ENCODE data around the gene DUSP8.
"Not testable (repeated sequence)": the region's sequence is repeated elsewhere in the genome, so short reads cannot be mapped to it uniquely, and the experiment has no call there.

DUSP8 gene

DNA sequence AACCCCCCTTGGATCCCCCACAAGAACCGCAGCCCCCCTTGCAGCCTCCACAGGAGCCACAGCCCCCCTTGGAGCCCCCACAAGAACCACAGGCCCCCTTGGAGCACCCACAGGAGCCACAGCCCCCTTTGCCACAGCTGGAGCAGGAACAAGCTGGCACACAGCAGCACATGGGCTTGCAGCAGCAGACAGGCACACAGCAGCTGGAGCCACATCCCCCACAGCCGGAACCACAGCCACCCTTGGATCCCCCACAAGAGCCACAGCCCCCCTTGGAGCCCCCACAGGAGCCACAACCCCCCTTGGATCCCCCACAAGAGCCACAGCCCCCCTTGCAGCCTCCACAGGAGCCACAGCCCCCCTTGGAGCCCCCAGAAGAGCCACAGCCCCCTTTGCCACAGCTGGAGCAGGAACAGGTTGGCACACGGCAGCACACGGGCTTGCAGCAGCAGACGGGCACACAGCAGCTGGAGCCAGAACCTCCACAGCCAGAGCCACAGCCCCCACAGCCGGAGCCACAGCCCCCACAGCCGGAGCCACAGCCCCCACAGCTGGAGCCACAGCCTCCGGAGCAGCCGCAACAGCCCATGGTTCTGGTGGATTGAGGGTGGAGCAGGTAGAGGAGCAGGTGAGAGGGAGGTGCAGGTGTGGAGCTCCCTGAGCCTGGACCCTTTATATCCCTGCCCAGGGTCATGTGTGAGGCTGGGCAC, 12.7 kb upstream of the DUSP8 start, which contains the start of gene KRTAP5-1:
Gene KRTAP5-1 (minus strand): TSS at position 623 of the 710 bp plus-strand sequence. CDS start 34 bp downstream, at position 589.
- not testable (repeated sequence) for DNase-seq

DNA sequence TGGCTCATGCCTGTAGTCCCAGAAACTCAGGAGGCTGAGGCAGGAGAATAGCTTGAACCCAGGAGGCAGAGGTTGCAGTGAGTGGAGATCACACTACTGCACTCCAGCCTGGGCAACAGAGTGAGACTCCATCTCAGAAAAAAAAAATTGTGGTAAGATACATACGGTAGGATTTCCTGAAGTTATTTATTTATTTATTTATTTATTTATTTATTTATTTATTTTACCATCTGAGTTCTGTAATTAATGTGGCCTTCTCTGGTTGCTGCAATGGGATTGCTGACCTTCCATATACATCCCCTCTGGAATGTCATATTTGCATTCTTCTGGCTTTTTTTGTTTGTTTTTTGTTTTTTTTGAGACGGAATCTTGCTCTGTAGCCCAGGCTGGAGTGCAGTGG, 10.8 kb upstream of the DUSP8 start:
- not testable (repeated sequence) for DNase-seq

DNA sequence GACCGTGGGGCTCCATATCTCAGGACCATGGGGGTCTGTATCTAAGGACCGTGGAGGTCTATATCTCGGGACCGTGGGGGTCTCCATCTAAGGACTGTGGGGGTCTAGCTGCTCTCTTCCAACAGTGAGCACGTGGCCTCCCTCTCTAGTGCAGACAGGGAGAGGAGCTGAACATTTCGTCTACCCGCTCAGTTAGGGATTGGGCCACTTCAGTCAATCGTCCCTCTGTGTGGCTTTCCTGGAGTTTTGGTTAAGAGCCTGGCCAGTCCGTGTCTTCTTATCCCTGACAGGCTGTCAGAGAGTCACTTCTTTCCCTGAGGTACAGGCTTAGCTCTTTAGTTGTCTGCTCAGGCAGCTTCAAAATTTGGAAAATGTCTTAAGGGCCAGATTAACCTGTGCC, 9.9 kb upstream of the DUSP8 start:
- no peak for DNase-seq

DNA sequence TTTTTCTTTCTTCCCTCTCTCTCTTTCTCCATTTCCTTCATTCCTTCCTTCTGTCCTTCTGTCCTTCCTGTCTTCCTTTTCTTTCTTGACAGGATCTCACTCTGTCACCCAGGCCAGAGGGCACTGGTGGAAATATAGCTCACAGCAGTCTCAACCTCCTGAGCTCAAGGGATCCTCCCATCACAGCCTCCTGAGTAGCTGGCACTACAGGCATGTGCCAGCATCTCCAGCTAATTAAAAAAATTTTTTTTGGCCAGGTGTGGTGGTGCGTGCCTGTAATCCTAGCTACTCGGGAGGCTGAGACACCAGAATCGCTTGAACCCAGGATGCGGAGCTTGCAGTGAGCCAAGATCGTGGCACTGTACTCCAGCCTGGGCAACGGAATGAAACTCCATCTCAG, 4.8 kb upstream of the DUSP8 start:
- DNase-seq, result no peak

DNA sequence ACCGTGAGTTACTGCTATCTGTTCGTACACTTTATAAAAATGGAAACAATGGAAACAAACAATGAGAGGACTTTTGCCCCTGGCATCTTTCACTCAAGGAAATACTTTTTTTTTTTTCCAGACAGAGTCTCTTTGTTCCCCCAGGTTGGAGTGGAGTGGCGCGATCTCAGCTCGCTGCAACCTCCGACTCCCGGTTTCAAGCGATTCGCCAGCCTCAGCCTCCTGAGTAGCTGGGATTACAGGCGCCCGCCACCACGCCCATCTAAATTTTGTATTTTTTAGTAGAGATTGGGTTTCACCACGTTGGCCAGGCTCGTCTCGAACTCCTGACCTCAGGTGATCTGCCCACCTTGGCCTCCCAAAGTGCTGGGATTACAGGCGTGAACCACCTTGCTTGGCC, 3.7 kb upstream of the DUSP8 start:
- not testable (repeated sequence) for DNase-seq

DNA sequence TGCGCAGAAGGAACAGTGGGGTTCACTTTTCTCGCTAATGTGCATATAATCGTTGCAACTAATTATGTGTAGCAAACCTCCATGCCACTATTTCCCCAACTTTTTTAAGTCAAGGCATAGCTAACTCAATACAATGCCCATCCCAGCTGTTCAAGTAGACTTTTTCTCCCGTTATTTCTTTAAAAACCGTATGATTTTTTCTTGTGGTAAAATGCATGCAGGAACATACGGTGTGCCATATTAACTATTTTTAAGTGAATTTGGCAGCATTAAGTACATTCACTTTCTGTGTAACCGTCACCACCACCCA, 2.8 kb upstream of the DUSP8 start:
- DNase-seq, result no peak

DNA sequence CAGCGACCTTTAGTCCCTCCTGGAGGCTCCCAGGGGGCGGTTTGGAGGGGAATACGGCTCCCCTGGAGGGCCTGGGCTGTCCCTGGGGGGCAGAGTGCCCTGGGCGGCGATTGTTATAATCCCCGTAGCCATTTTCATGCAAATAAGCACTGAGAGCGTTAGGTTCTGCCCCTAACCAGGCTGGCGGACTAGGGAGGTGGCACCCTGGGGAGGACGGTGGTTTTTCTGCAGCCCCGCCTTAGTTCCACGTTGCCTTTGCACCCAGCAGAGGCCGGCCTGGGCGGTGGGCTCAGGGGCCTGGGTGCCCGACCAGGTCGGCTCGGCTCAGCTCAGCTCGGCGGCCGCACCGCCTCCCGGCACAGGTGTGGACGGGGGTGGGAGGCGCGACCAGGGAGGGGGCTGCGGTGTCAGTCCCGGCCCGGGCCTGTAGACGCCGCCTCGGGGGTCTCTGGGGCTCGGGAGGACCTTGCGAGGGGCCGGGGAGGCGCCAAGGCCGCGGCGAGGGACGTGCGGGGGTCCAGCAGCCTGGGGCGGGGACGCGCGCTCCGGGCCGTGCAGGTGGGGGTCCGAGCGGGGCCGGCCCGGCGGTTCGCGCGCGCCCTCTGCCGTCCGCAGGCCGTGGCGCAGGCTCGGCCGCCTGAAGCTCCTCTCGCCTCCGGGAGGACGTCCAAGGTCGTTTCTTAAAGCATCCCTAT, 2.3 kb upstream of the DUSP8 start:
- DNase-seq, result peak; percentile 85

DNA sequence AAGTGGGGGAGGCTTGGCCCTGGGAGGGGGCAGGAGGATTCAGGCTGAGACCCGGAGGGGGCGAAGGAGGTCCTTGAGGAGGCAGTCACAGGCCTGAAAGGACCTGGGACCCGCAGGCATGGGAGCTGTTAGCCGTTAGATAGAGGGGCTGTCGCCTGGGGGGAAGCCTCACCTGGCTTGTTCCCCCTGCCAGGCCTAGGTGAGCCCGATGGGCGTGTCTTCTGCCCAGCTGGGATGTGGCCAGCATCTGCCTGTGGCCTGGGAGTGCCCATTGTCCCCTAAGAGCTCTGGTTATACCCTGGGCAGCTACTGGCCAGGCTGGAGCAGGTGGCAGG, 1.8 kb upstream of the DUSP8 start:
- no peak for DNase-seq

DNA sequence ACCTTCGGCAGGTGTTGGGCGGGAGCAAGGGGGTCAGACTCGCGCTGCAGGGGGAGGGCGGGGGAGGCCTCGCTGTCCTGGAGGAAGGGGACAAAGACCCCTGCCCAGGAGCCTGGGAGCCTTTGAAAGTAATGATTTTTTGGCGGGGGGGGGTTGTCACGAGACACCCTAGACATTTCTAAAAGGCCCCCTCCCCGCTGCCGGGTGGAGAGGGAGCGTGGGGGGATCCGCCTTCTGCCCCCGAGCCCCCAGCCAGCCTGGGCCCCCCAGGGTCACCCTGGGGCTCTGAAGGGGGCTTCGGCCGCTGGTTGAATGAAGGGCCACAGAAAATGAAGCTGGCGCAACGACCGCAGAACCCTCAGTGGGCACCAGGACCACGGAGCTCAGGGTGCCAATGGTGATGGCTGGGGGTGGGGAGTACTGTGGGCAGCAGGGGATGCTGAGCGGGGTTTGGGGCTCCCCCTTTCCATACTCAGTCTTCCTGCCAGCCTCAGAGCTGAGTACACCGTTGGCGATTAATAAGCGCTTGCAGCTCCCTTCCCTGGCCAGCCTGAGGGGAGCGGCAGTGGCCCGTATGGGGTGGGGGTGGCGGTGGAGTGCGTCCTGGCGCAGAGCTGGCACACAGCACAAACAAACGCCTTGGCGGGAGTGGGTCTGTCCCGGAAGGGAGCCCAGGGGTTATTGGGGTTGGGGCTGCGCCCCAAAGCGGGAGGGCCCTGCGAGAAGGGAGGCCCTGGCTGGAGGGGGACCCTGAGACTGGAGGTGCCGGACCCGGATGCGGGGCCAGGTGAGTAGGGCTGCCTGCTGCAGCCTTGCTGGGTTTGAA, 1.2 kb upstream of the DUSP8 start:
- DNase-seq, result peak; percentile 72

DNA sequence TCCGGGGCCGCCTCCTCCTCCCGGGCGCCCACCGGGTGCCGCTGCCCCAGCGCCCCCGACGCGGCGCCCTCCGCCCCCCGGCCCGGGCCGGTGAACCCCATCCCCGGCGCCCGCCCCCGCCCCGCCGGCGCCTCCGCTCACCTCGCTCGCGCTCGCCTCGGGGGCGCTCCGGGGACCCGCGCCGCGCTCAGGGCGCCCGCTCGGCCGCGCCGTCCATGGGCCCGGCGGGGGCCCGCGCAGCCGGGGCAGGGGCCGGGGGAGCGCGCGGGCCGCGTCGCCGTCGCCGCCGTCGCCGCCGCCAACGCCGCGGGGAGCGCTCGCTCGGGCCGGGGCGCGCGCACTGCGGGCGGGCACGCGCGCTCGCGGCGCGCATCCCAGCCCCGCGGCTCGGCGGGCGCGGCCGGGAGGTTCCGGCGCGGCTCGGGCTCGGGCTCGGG, 293 bp downstream of the DUSP8 start:
- no peak for DNase-seq

DNA sequence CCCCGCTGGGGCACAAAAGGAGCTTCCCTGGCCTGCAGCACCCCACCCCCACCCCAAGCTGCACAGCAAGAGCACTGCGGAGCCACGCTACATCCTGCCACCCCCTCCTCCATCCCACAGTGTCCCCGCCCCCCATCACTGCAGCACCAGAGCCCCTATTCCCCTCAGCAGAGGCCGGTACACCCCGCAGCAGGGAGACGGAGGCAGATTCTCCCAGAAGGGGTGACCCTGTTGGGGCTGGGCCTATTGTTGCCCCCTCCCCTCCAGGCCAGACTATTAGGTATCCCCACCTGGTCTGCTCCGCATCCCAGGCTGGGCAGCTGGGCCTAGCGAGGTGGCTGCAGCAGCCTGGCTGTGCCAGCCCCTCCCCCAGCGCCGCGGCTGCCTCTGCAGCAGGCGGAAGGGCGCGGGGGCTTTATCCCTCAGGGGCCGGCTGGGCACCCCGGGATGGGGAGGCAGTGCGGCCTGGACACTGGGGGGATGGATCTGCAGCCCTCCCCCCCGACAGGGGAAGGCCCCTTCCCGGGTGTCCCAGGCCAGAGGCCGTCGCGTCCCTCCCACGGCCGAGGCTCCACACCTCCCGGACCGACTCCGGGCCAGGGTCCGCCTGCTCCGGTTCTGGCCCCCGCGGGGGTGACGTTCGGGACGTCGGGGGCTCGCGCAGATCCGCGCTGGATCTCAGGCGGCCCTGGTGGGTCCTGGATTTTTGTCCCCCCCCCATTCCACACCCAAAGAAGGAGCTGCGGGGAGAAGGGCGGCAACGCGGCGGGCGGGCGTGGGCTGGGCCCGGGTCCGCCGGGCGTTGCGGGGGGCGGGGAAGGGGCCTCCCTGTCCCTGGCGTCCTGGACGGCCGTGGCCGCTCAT, 943 bp downstream of the DUSP8 start:
- DNase-seq, result no peak

DNA sequence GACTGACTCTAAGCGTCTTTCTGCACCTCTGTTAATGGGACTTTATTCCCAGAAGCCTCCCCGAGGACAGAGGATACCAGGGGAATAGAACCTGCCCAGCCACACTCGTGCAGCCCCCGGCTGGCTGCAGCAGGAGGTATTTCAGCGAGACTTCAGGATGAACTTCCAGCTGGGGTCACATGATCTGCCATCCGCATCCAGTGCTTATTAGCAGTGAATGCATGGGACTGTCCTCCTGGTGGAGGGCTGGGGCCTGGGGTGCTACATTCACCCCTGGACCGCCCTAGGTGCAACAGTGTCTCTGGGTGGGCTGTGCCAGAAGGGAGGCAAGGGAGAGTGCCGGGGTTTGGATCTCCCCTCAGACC, 1.6 kb downstream of the DUSP8 start:
- no peak for DNase-seq

DNA sequence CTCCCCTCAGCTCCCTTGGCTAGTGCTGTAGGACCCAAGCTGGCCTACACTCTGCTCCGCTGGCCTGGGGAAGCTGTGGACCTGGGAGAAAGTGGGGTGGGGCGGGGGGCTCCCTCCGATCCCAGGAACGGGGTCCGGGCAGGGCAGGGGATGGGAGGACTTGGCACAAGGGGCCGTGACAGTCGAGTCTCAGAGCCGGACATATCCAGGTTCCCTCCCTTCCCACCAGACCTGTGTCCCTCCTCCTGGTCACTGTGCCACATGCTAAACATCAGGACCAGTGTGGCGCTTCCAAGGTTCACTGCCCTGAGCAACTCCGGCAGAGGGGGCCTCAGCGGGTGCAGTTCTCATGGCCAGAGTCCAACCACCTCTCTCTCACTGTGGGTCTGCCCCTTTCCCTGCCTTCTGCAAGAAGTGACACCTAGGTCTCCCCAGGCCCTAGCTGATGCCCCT, 2.0 kb downstream of the DUSP8 start:
- DNase-seq, result no peak

DNA sequence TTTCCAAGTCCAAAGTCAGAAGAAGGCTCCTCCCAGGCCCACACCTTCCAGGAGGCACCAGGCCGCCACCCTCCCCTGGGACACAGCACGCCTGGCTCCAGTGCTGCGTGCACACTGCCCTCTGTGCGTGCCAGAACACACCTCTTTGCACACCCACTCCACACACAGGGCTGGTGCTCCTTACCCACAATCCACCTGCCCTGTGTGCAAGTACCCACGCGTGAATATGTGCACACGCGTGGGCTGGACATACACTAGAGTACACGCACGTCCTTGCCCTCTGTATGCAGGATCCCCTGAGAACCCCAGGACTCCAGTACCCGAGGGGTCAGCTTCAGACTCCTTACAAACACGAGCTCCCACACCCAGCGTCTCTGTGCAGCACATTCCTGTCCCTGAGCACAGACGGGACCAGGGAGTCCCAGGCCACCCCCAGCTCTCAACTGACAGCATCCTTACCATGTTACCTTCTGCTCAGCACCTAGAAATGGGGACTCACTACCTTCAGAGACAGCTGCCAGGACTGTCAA, 2.8 kb downstream of the DUSP8 start:
- no peak for DNase-seq

DNA sequence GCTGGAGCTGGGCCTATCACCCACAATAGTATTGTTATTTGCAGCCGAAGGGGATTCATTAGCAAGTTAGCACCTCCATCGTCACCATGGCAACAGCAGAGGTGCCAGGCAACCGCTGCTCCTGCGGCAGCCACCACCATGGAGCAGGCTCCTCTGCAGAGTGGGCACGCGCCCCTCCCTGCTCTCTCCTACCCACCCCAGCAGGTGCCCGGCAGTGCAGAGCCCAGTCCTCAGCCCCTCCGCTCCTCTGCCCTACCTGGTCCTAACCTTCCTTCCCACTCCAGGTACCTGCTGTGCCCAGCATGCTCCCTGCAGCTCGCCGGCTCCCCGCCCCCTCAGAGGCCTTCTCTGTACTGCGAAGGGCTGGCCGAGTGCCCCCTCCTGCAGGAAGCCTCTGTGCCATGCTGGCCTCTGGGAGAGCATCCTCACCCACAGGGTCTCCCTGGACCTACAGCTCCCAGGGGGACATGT, 3.6 kb downstream of the DUSP8 start:
- DNase-seq, result no peak

DNA sequence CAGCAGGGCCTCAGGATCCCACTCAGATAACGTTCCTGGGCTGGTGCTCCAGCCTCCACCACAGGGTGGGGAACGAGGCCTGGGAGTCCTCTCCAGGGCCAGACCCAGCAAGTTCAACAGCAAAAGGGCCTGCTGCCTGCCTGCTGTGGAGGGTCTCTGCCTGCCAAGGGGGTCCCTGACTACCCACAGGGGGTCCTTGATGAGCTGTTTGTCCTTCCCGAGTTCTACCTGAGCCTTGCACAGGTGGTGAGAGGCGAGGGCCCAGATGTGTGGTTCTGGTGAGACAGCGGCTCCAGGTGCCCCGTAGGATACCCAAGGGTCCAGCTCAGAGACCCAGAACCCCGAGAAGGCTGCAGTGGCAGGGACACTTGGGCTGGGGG, 4.4 kb downstream of the DUSP8 start:
- no peak for DNase-seq

DNA sequence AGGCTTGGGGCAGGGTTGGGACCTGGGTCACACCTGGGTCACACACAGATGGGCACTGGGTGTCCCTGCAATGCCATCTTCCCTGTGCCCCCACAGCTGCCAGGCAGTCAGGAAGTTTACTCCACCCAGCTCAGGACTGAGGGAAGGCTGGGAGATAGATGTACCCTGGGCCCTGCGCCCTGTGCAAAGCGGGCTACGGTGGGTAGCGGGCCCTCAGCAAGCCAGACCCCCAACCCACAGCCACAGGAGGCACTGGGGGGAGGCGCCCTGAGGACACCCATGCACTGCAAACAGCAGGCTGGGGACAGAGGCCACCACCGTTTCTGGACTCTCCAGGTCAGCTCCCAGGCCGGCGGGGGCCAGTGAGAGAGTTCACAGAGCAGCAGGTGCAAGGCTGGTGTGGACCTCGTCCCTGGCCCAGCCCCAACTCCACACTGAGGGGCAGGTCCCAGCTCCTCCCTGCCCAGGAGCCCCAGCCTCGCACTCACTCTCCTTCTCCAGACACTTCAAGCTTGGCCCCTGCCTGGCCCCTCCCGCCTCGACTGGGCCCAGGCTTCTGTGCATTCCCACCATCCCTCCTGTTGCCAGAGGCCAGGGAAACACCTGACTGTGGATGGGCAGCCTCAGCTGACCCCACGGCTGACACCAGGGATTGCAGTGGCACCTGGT, 4.9 kb downstream of the DUSP8 start:
- no peak for DNase-seq

DNA sequence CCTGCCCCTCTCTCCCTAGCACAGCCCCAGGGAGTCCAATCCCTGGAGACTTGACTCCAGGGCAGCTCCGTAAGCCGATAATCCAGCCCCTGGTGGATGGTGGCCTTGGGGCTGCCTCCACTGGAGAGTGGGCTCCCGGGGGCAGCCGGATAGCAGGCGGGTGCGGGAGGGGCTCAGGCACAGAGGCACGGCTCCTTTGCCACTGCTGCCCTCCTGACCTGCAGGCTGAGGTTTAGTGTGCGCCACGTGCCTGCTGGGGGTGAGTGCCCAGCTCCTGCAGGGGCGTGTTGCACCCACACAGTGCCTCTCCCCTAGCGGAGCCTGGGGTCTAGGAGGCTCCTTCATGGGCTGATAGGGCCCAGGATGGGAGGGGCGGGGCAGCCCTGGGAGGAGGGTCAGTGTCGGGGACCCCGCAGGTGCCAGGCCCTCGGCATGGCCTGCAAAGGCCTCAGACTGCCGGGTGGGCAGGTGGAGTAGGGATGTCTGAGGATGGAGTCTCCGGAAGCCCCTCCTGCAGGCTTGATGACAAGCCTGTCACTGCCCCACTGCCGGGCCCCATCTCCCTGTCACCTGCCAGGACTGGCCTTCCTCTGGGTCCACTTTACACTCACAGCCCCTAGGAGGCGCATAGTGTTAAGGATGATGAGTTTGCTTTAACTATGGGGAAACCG, 5.6 kb downstream of the DUSP8 start:
- DNase-seq, result no peak

DNA sequence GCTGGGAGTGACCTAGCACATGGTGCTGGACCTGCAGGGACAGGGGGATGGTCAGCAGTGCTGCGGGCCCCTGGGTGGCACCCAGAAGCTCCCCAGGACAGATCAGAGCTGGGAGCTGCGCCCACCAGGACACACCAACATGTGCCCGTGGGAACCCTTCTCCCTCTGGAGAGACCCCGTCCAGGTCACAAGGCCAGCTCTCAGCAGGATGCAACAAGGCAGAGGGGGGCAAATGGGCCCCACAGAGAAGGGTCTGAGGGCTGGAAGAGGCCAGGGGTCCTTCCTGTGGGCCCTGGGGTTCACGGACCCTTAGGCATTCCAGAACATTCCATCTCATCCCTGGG, 6.2 kb downstream of the DUSP8 start:
- DNase-seq, result no peak

DNA sequence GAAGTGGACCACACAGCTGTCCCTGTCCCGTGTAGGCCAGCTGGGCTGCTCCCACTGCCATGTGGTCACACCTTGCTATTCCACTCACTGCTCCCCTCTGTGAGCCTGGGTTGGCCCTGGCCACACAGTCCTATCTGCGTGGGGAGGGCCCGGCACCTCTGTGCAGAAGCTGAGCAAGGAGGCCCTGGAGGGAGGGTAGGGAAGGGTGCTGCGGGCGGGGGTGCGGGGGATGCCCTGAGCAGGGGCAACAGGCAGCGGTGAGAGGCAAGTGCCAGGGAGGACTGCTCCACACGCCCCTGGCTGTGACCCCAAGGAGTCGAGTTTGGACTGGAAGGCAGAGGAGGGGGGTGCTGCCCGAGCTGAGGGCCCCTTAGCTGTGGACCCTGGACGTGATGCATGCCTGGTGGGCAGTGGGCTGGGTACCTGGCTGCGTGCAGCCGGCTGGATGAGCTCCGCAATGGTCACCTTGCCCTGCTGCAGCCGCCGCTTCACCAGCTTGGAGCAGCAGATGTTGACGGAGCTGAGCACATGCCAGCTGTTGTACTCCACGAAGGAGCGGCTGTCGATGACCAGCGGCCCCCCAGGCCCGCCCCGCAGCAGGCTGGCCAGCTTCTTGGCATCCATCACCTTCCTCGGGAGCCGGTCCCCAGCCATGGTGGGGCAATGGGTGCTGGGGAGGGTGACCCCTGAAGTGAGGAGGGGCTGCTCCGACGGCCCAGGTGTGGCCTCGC, 6.7 kb downstream of the DUSP8 start:
- DNase-seq, result no peak
